Stimulated activated naive CD8-positive, alpha-beta T cell treated with anti-CD3 and anti-CD28 coated beads, Interleukin-15, amount 100 ng/mL, for 72 hours (primary cell): ENCODE measurements around the gene PRR33.
A peak's percentile ranks its signal among the peaks of the same experiment; 100 is the strongest.
"Not testable (repeated sequence)": the region's sequence is repeated elsewhere in the genome, so short reads cannot be mapped to it uniquely, and the experiment has no call there.

Experiments
- ATAC-seq: fragments of 150-1000 bp; cut with Tn5 transposase; 2 replicates; pipeline ENCODE4 v1.10.0; 2021; ENCODE audit warnings: mild to moderate bottlenecking, moderate library complexity
- DNase-seq, 2 donors: peaks; one replicate each; pipeline ENCODE4 v3.0.0; 2021 to 2022
- H3K27ac Mint-ChIP-seq, 2 donors: one replicate each; pipeline ENCODE4 v1.8.0; 2022; ENCODE audit warnings: mild to moderate bottlenecking in 2 of 2, mixed read lengths in 2 of 2, moderate library complexity in 2 of 2
- H3K27me3 Mint-ChIP-seq: one replicate; pipeline ENCODE4 v1.8.0; 2022; ENCODE audit warnings: mixed read lengths
- H3K4me1 Mint-ChIP-seq: one replicate; pipeline ENCODE4 v1.8.0; 2022; ENCODE audit warnings: mild to moderate bottlenecking, mixed read lengths
- H3K4me3 Mint-ChIP-seq, 2 donors: one replicate each; pipeline ENCODE4 v1.8.0; 2022; ENCODE audit warnings: mild to moderate bottlenecking in 2 of 2, mixed read lengths in 2 of 2, moderate library complexity in 1 of 2
- H3K9me3 Mint-ChIP-seq, 2 donors: one replicate each; pipeline ENCODE4 v1.8.0; 2022; ENCODE audit warnings: mixed read lengths in 2 of 2

Gene PRR33

GRCh38 chr11:1878137-1879031, 13.3 kb downstream of the PRR33 start:
- H3K27me3 Mint-ChIP-seq: no peaks in the 10 kb centered on the region
- peaks cover 71% of the 10 kb centered on the region for H3K4me1 Mint-ChIP-seq
- ATAC-seq (no peak), DNase-seq (peak in 1 of 2 donors; percentile 10)
- no peak overlapping the region for H3K4me3 Mint-ChIP-seq
- no peak overlapping the region for H3K27ac Mint-ChIP-seq
- H3K9me3 Mint-ChIP-seq: no peaks in the 10 kb centered on the region

- Mint-ChIP-seq H3K27me3 (no peaks in the 10 kb centered on the region), H3K27ac (no peak overlapping the region), H3K4me3 (no peak overlapping the region), H3K4me1 (peaks cover 79% of the 10 kb centered on the region), H3K9me3 (no peaks in the 10 kb centered on the region)
- no peak for DNase-seq
- ATAC-seq: no peak
These were observed 14.2 kb downstream of the PRR33 start for GRCh38 chr11:1877211-1878136.

- no peak for ATAC-seq
- no peaks in the 10 kb centered on the region for H3K9me3 Mint-ChIP-seq
These were observed 15.2 kb downstream of the PRR33 start for GRCh38 chr11:1876361-1877063.

GRCh38 chr11:1875851-1876301, 15.8 kb downstream of the PRR33 start:
- DNase-seq, H3K27ac Mint-ChIP-seq: not testable (repeated sequence)

More at GRCh38 chr11:1876361-1877063, 15.2 kb downstream of the PRR33 start:
- Mint-ChIP-seq H3K27me3 (no peaks in the 10 kb centered on the region), H3K4me3 (no peak overlapping the region), H3K27ac (no peak overlapping the region), H3K4me1 (peaks cover 82% of the 10 kb centered on the region)
- DNase-seq: peak in 1 of 2 donors; percentile 27

GRCh38 chr11:1875093-1875850, 16.4 kb downstream of the PRR33 start:
- H3K27me3 Mint-ChIP-seq: no peaks in the 10 kb centered on the region
- no peak for DNase-seq
- peak overlapping the region in 1 of 2 donors; percentile 34 for H3K27ac Mint-ChIP-seq
- no peak overlapping the region for H3K4me3 Mint-ChIP-seq
- no peak for ATAC-seq
- H3K9me3 Mint-ChIP-seq: no peaks in the 10 kb centered on the region
- H3K4me1 Mint-ChIP-seq: peaks cover 83% of the 10 kb centered on the region

More at GRCh38 chr11:1875851-1876301, 15.8 kb downstream of the PRR33 start:
- not testable (repeated sequence) for H3K27me3 Mint-ChIP-seq, H3K4me3 Mint-ChIP-seq, ATAC-seq, H3K9me3 Mint-ChIP-seq
- peaks cover 83% of the 10 kb centered on the region for H3K4me1 Mint-ChIP-seq

GRCh38 chr11:1874441-1875092, 17.1 kb downstream of the PRR33 start:
- not testable (repeated sequence) for H3K27me3 Mint-ChIP-seq, DNase-seq, H3K9me3 Mint-ChIP-seq, H3K4me3 Mint-ChIP-seq, ATAC-seq, H3K27ac Mint-ChIP-seq
- peaks cover 83% of the 10 kb centered on the region for H3K4me1 Mint-ChIP-seq

- not testable (repeated sequence) for H3K4me3 Mint-ChIP-seq, H3K9me3 Mint-ChIP-seq, H3K27me3 Mint-ChIP-seq, DNase-seq, ATAC-seq
- peak overlapping the region in 1 of 2 donors; percentile 63 for H3K27ac Mint-ChIP-seq
- peaks cover 83% of the 10 kb centered on the region for H3K4me1 Mint-ChIP-seq
These were observed 17.9 kb downstream of the PRR33 start for GRCh38 chr11:1873813-1874150.

GRCh38 chr11:1873048-1873812, 18.5 kb downstream of the PRR33 start:
- ATAC-seq (no peak), DNase-seq (no peak)
- peak overlapping the region in 1 of 2 donors; percentile 89 for H3K27ac Mint-ChIP-seq

GRCh38 chr11:1872267-1872985, 19.3 kb downstream of the PRR33 start:
- Mint-ChIP-seq H3K9me3 (no peaks in the 10 kb centered on the region), H3K27ac (peak overlapping the region in 1 of 2 donors; percentile 89), H3K27me3 (no peaks in the 10 kb centered on the region), H3K4me1 (peaks cover 86% of the 10 kb centered on the region), H3K4me3 (no peak overlapping the region)
- no peak for DNase-seq
- no peak for ATAC-seq

More at GRCh38 chr11:1873048-1873812, 18.5 kb downstream of the PRR33 start:
- Mint-ChIP-seq H3K9me3 (no peaks in the 10 kb centered on the region), H3K4me1 (peaks cover 87% of the 10 kb centered on the region), H3K4me3 (no peak overlapping the region), H3K27me3 (no peaks in the 10 kb centered on the region)

- H3K9me3 Mint-ChIP-seq: no peaks in the 10 kb centered on the region
- peak overlapping the region; percentile 26 to 67 for H3K27ac Mint-ChIP-seq
- no peak overlapping the region for H3K4me3 Mint-ChIP-seq
- H3K27me3 Mint-ChIP-seq: no peaks in the 10 kb centered on the region
- peaks cover 89% of the 10 kb centered on the region for H3K4me1 Mint-ChIP-seq
- ATAC-seq: no peak
- no peak for DNase-seq
These were observed 20.2 kb downstream of the PRR33 start for GRCh38 chr11:1871531-1871930.

GRCh38 chr11:1870721-1871466, 20.8 kb downstream of the PRR33 start:
- ATAC-seq (peak; percentile 58), DNase-seq (no peak)
- H3K4me1 Mint-ChIP-seq: peaks cover 89% of the 10 kb centered on the region
- peak overlapping the region; percentile 30 to 54 for H3K4me3 Mint-ChIP-seq
- no peaks in the 10 kb centered on the region for H3K27me3 Mint-ChIP-seq
- H3K27ac Mint-ChIP-seq: peak overlapping the region in 1 of 2 donors; percentile 63
- no peaks in the 10 kb centered on the region for H3K9me3 Mint-ChIP-seq

- H3K4me1 Mint-ChIP-seq: peaks cover 89% of the 10 kb centered on the region
- no peak for ATAC-seq
These were observed 21.4 kb downstream of the PRR33 start for GRCh38 chr11:1870326-1870696.

More at GRCh38 chr11:1870326-1870696, 21.4 kb downstream of the PRR33 start:
- no peaks in the 10 kb centered on the region for H3K27me3 Mint-ChIP-seq
- no peak for DNase-seq
- no peaks in the 10 kb centered on the region for H3K9me3 Mint-ChIP-seq
- H3K4me3 Mint-ChIP-seq: peak overlapping the region; percentile 30 to 54
- H3K27ac Mint-ChIP-seq: peak overlapping the region in 1 of 2 donors; percentile 22
